Measurements from ENCODE around the gene BTBD9. TPM values are rescaled to one million over a fixed set of nuclear protein-coding genes. Genes with fewer than 3 reads are reported as not detected.

Gene BTBD9
- total and polyA plus RNA-seq, 2 donors (not counting 3 experiments of a cell fraction or from before 2014, with no cell fraction given) = 4.9 to 15.0 TPM

GRCh38 chr6:38503960-38504682 is 135.6 kb downstream of the BTBD9 start:
- intact Hi-C loops (cut with micrococcal nuclease) (no loop called here), dilution Hi-C loops (cut with MboI; ENCODE audit: extremely low pct_ligation_motif_present, low sequenced_read_pairs) (no loop called here)
- Histone ChIP-seq H3K4me2 (ENCODE audit: insufficient read depth, low read length) (no peak overlapping the region), H3K9me3 (replicated peaks; ENCODE audit: control insufficient read depth, insufficient read depth, low read length) (no peaks in the 10 kb centered on the region), H3K27me3 (ENCODE audit: control insufficient read depth in 2 of 2, insufficient read depth in 2 of 2, low read length in 2 of 2) (peaks cover 0 to 4% of the 10 kb centered on the region in 2 experiments), H3K4me3 (replicated peaks in 1 of 3; ENCODE audit: insufficient read depth in 1 of 3, low read depth in 1 of 3, low read length in 3 of 3) (no peak overlapping the region), H3K79me2 (ENCODE audit: control insufficient read depth, insufficient read depth, low read length) (no peaks in the 10 kb centered on the region), H3K4me1 (ENCODE audit: control insufficient read depth, extremely low read depth, insufficient read depth, low read length) (no peaks in the 10 kb centered on the region), H2AFZ (ENCODE audit: low read depth, low read length) (no peak overlapping the region), H4K20me1 (replicated peaks; ENCODE audit: control insufficient read depth, extremely low read depth, insufficient read depth, low read length) (no peaks in the 10 kb centered on the region), H3K9ac (replicated peaks; ENCODE audit: extremely low read depth, insufficient read depth, low read length) (no peak overlapping the region), H3K36me3 (ENCODE audit: control insufficient read depth in 2 of 2, extremely low read depth in 1 of 2, insufficient read depth in 2 of 2, low read length in 2 of 2) (no peaks in the 10 kb centered on the region), H3K9me1 (replicated peaks; ENCODE audit: control insufficient read depth, extremely low read depth, insufficient read depth, low read length) (no peaks in the 10 kb centered on the region), H3K27ac (ENCODE audit: insufficient read depth, low read depth, low read length) (no peak overlapping the region)
- ChIA-PET CTCF (interaction anchor here (2.5 to 2.9 kb wide), 2 partner anchors 10 to 67 kb away, joined by 9 to 22 read pairs; no protein-coding TSS in a partner anchor), POLR2A (no interaction called here)
- TF ChIP-seq FOS (IDR thresholded peaks at IDR 0.05; ENCODE audit: borderline replicate concordance, insufficient read depth, low read length) (no peak), GATA2 (IDR thresholded peaks at IDR 0.05; ENCODE audit: insufficient read depth, insufficient read length, low read depth, low read length) (no peak), POLR2AphosphoS5 (IDR thresholded peaks at IDR 0.05; ENCODE audit: insufficient read depth, low read depth, low read length) (no peak), EZH2 (IDR thresholded peaks at IDR 0.05; ENCODE audit: borderline replicate concordance, low read depth, low read length, severe bottlenecking) (no peak)
- no peak for DNase-seq (ENCODE audit: low read depth, low spot score)
- FAIRE-seq = no peak
- no TSS peak for BruUV-seq (replicated peaks)

- Histone ChIP-seq H3K9me3 (replicated peaks; ENCODE audit: control insufficient read depth, insufficient read depth, low read length) (no peaks in the 10 kb centered on the region), H2AFZ (ENCODE audit: low read depth, low read length) (no peak overlapping the region), H3K4me1 (ENCODE audit: control insufficient read depth, extremely low read depth, insufficient read depth, low read length) (no peaks in the 10 kb centered on the region), H3K9me1 (replicated peaks; ENCODE audit: control insufficient read depth, extremely low read depth, insufficient read depth, low read length) (no peaks in the 10 kb centered on the region), H3K79me2 (ENCODE audit: control insufficient read depth, insufficient read depth, low read length) (no peaks in the 10 kb centered on the region), H3K36me3 (ENCODE audit: control insufficient read depth in 2 of 2, extremely low read depth in 1 of 2, insufficient read depth in 2 of 2, low read length in 2 of 2) (no peaks in the 10 kb centered on the region), H3K27ac (ENCODE audit: insufficient read depth, low read depth, low read length) (no peak overlapping the region), H4K20me1 (replicated peaks; ENCODE audit: control insufficient read depth, extremely low read depth, insufficient read depth, low read length) (no peaks in the 10 kb centered on the region), H3K4me2 (ENCODE audit: insufficient read depth, low read length) (no peak overlapping the region), H3K9ac (replicated peaks; ENCODE audit: extremely low read depth, insufficient read depth, low read length) (no peak overlapping the region), H3K27me3 (ENCODE audit: control insufficient read depth in 2 of 2, insufficient read depth in 2 of 2, low read length in 2 of 2) (peaks cover 0 to 4% of the 10 kb centered on the region in 2 experiments), H3K4me3 (replicated peaks in 1 of 3; ENCODE audit: insufficient read depth in 1 of 3, low read depth in 1 of 3, low read length in 3 of 3) (no peak overlapping the region)
- dilution Hi-C loops (cut with MboI; ENCODE audit: extremely low pct_ligation_motif_present, low sequenced_read_pairs) (no loop called here), intact Hi-C loops (cut with micrococcal nuclease) (no loop called here)
- FAIRE-seq (no peak), DNase-seq (ENCODE audit: low read depth, low spot score) (no peak)
- ChIA-PET CTCF (interaction anchor here (2.5 to 2.9 kb wide), 2 partner anchors 9 to 67 kb away, joined by 9 to 22 read pairs; no protein-coding TSS in a partner anchor), POLR2A (no interaction called here)
- TF ChIP-seq POLR2AphosphoS5 (IDR thresholded peaks at IDR 0.05; ENCODE audit: insufficient read depth, low read depth, low read length) (no peak), GATA2 (IDR thresholded peaks at IDR 0.05; ENCODE audit: insufficient read depth, insufficient read length, low read depth, low read length) (no peak), JUN (IDR thresholded peaks at IDR 0.05; ENCODE audit: borderline replicate concordance, insufficient read depth, insufficient read length, low read depth) (no peak), FOS (IDR thresholded peaks at IDR 0.05; ENCODE audit: borderline replicate concordance, insufficient read depth, low read length) (no peak), POLR2A (IDR thresholded peaks at IDR 0.05; ENCODE audit: low read depth, low read length) (no peak), EZH2 (IDR thresholded peaks at IDR 0.05; ENCODE audit: borderline replicate concordance, low read depth, low read length, severe bottlenecking) (no peak), MYC (IDR thresholded peaks at IDR 0.05; ENCODE audit: low read depth, low read length) (no peak), MAX (IDR thresholded peaks at IDR 0.05; ENCODE audit: insufficient read depth, insufficient read length) (no peak)
- no TSS peak for BruUV-seq (replicated peaks)
These were observed 136.5 kb downstream of the BTBD9 start for GRCh38 chr6:38503032-38503773.

All from endothelial cell of umbilical vein (primary cell).